Activated CD4-positive, CD25-positive, alpha-beta regulatory T cell (primary cell): ENCODE measurements around the gene HAGH.

Experiments
- DNase-seq, 4 experiments: peaks; one replicate each; lab custom pipeline; 2025; lab: John Stamatoyannopoulos, UW

HAGH gene

GRCh38 chr16:1762196-1762878 is 64.3 kb downstream of the HAGH start:
- DNase-seq = no peak

GRCh38 chr16:1761751-1762150 is 64.9 kb downstream of the HAGH start:
- no peak for DNase-seq

GRCh38 chr16:1760911-1761310 is 65.7 kb downstream of the HAGH start:
- no peak for DNase-seq

- DNase-seq = no peak
These were observed 67.1 kb downstream of the HAGH start for GRCh38 chr16:1759511-1759910.

GRCh38 chr16:1758923-1759322 is 67.7 kb downstream of the HAGH start:
- no peak for DNase-seq

- DNase-seq = no peak
These were observed 68.7 kb downstream of the HAGH start for GRCh38 chr16:1757714-1758461.
